Measurements from ENCODE around the gene DPY19L3.

The DPY19L3 gene

GRCh38 chr19:32450217-32450616 lies 44.6 kb downstream of the DPY19L3 start:
- Mint-ChIP-seq H3K4me1 (ENCODE audit: low read depth) (no peaks in the 10 kb centered on the region), H3K4me3 (no peak overlapping the region), H3K36me3 (ENCODE audit: low read depth) (peaks cover 11% of the 10 kb centered on the region), H3K27me3 (no peaks in the 10 kb centered on the region), H3K9me3 (no peaks in the 10 kb centered on the region), H3K27ac (no peak overlapping the region)

- Mint-ChIP-seq H3K27ac (no peak overlapping the region), H3K36me3 (ENCODE audit: low read depth) (peaks cover 26% of the 10 kb centered on the region), H3K9me3 (no peaks in the 10 kb centered on the region), H3K4me3 (no peak overlapping the region), H3K27me3 (no peaks in the 10 kb centered on the region), H3K4me1 (ENCODE audit: low read depth) (peaks cover 7% of the 10 kb centered on the region)
These were observed 48.2 kb downstream of the DPY19L3 start for GRCh38 chr19:32453736-32454135.

- H3K4me1 Mint-ChIP-seq (ENCODE audit: low read depth) = peaks cover 16% of the 10 kb centered on the region
- no peak overlapping the region for H3K4me3 Mint-ChIP-seq
- H3K27me3 Mint-ChIP-seq = no peaks in the 10 kb centered on the region
- H3K36me3 Mint-ChIP-seq (ENCODE audit: low read depth) = peaks cover 34% of the 10 kb centered on the region
- H3K9me3 Mint-ChIP-seq = no peaks in the 10 kb centered on the region
- H3K27ac Mint-ChIP-seq = no peak overlapping the region
These were observed 50.8 kb downstream of the DPY19L3 start for GRCh38 chr19:32456406-32456805.

GRCh38 chr19:32457571-32458158 lies 52.1 kb downstream of the DPY19L3 start:
- H3K27ac Mint-ChIP-seq = no peak overlapping the region
- no peaks in the 10 kb centered on the region for H3K27me3 Mint-ChIP-seq
- no peaks in the 10 kb centered on the region for H3K9me3 Mint-ChIP-seq
- H3K4me1 Mint-ChIP-seq (ENCODE audit: low read depth) = peaks cover 16% of the 10 kb centered on the region
- peaks cover 34% of the 10 kb centered on the region for H3K36me3 Mint-ChIP-seq (ENCODE audit: low read depth)
- H3K4me3 Mint-ChIP-seq = no peak overlapping the region

GRCh38 chr19:32458500-32459123 lies 53.0 kb downstream of the DPY19L3 start:
- peak overlapping the region; percentile 0 for H3K4me3 Mint-ChIP-seq
- H3K27me3 Mint-ChIP-seq = no peaks in the 10 kb centered on the region
- no peak overlapping the region for H3K27ac Mint-ChIP-seq
- peaks cover 38% of the 10 kb centered on the region for H3K36me3 Mint-ChIP-seq (ENCODE audit: low read depth)
- peaks cover 16% of the 10 kb centered on the region for H3K4me1 Mint-ChIP-seq (ENCODE audit: low read depth)
- no peaks in the 10 kb centered on the region for H3K9me3 Mint-ChIP-seq

GRCh38 chr19:32459204-32459865 lies 53.8 kb downstream of the DPY19L3 start:
- Mint-ChIP-seq H3K4me3 (no peak overlapping the region), H3K36me3 (ENCODE audit: low read depth) (peaks cover 38% of the 10 kb centered on the region), H3K27me3 (no peaks in the 10 kb centered on the region), H3K4me1 (ENCODE audit: low read depth) (peaks cover 16% of the 10 kb centered on the region), H3K27ac (no peak overlapping the region), H3K9me3 (no peaks in the 10 kb centered on the region)

GRCh38 chr19:32460476-32460875 lies 54.9 kb downstream of the DPY19L3 start:
- Mint-ChIP-seq H3K9me3 (no peaks in the 10 kb centered on the region), H3K4me3 (no peak overlapping the region), H3K27me3 (no peaks in the 10 kb centered on the region), H3K4me1 (ENCODE audit: low read depth) (peaks cover 16% of the 10 kb centered on the region), H3K36me3 (ENCODE audit: low read depth) (peaks cover 37% of the 10 kb centered on the region), H3K27ac (no peak overlapping the region)

- H3K27ac Mint-ChIP-seq = no peak overlapping the region
- H3K9me3 Mint-ChIP-seq = no peaks in the 10 kb centered on the region
- H3K27me3 Mint-ChIP-seq = no peaks in the 10 kb centered on the region
- no peak overlapping the region for H3K4me3 Mint-ChIP-seq
- H3K4me1 Mint-ChIP-seq (ENCODE audit: low read depth) = peaks cover 4% of the 10 kb centered on the region
- H3K36me3 Mint-ChIP-seq (ENCODE audit: low read depth) = peaks cover 18% of the 10 kb centered on the region
These were observed 58.7 kb downstream of the DPY19L3 start for GRCh38 chr19:32464279-32464678.

- no peak overlapping the region for H3K4me3 Mint-ChIP-seq
- H3K27me3 Mint-ChIP-seq = no peaks in the 10 kb centered on the region
- no peak overlapping the region for H3K27ac Mint-ChIP-seq
- H3K4me1 Mint-ChIP-seq (ENCODE audit: low read depth) = no peaks in the 10 kb centered on the region
- H3K36me3 Mint-ChIP-seq (ENCODE audit: low read depth) = peaks cover 18% of the 10 kb centered on the region
- H3K9me3 Mint-ChIP-seq = no peaks in the 10 kb centered on the region
These were observed 59.6 kb downstream of the DPY19L3 start for GRCh38 chr19:32465176-32465575.

- no peak overlapping the region for H3K27ac Mint-ChIP-seq
- H3K4me3 Mint-ChIP-seq = no peak overlapping the region
- H3K4me1 Mint-ChIP-seq (ENCODE audit: low read depth) = no peaks in the 10 kb centered on the region
- H3K9me3 Mint-ChIP-seq = no peaks in the 10 kb centered on the region
- peaks cover 20% of the 10 kb centered on the region for H3K36me3 Mint-ChIP-seq (ENCODE audit: low read depth)
- no peaks in the 10 kb centered on the region for H3K27me3 Mint-ChIP-seq
These were observed 64.2 kb downstream of the DPY19L3 start for GRCh38 chr19:32469795-32470194.

- Mint-ChIP-seq H3K4me1 (ENCODE audit: low read depth) (no peaks in the 10 kb centered on the region), H3K36me3 (ENCODE audit: low read depth) (peaks cover 15% of the 10 kb centered on the region), H3K27me3 (no peaks in the 10 kb centered on the region), H3K9me3 (no peaks in the 10 kb centered on the region), H3K4me3 (no peak overlapping the region), H3K27ac (no peak overlapping the region)
These were observed 65.5 kb downstream of the DPY19L3 start for GRCh38 chr19:32471095-32471494.

GRCh38 chr19:32471811-32472210 lies 66.2 kb downstream of the DPY19L3 start:
- Mint-ChIP-seq H3K27ac (no peak overlapping the region), H3K27me3 (no peaks in the 10 kb centered on the region), H3K4me3 (no peak overlapping the region), H3K36me3 (ENCODE audit: low read depth) (peaks cover 15% of the 10 kb centered on the region), H3K4me1 (ENCODE audit: low read depth) (no peaks in the 10 kb centered on the region), H3K9me3 (no peaks in the 10 kb centered on the region)

- no peak overlapping the region for H3K27ac Mint-ChIP-seq
- H3K4me1 Mint-ChIP-seq (ENCODE audit: low read depth) = no peaks in the 10 kb centered on the region
- H3K27me3 Mint-ChIP-seq = no peaks in the 10 kb centered on the region
- H3K4me3 Mint-ChIP-seq = no peak overlapping the region
- no peaks in the 10 kb centered on the region for H3K9me3 Mint-ChIP-seq
- peaks cover 16% of the 10 kb centered on the region for H3K36me3 Mint-ChIP-seq (ENCODE audit: low read depth)
These were observed 69.8 kb downstream of the DPY19L3 start for GRCh38 chr19:32475141-32476031.

- no peak overlapping the region for H3K27ac Mint-ChIP-seq
- no peaks in the 10 kb centered on the region for H3K4me1 Mint-ChIP-seq (ENCODE audit: low read depth)
- no peak overlapping the region for H3K4me3 Mint-ChIP-seq
- H3K9me3 Mint-ChIP-seq = no peaks in the 10 kb centered on the region
- peaks cover 17% of the 10 kb centered on the region for H3K36me3 Mint-ChIP-seq (ENCODE audit: low read depth)
- no peaks in the 10 kb centered on the region for H3K27me3 Mint-ChIP-seq
These were observed 70.4 kb downstream of the DPY19L3 start for GRCh38 chr19:32476032-32476350.

- no peaks in the 10 kb centered on the region for H3K27me3 Mint-ChIP-seq
- no peaks in the 10 kb centered on the region for H3K9me3 Mint-ChIP-seq
- H3K36me3 Mint-ChIP-seq (ENCODE audit: low read depth) = peaks cover 48% of the 10 kb centered on the region
- H3K4me1 Mint-ChIP-seq (ENCODE audit: low read depth) = no peaks in the 10 kb centered on the region
- no peak overlapping the region for H3K4me3 Mint-ChIP-seq
- H3K27ac Mint-ChIP-seq = no peak overlapping the region
These were observed 74.8 kb downstream of the DPY19L3 start for GRCh38 chr19:32480321-32480720.

All from stimulated activated naive CD8-positive, alpha-beta T cell treated with anti-CD3 and anti-CD28 coated beads, Interleukin-15, Interleukin-2, amounts not matched to agents 100 ng/mL and 50 ng/mL, for 24 hours (primary cell).